Measurements from ENCODE around the gene SYNE2.
A peak's percentile ranks its signal among the peaks of the same experiment; 100 is the strongest.

Gene SYNE2

GRCh38 chr14:64232095-64232838 lies 379.5 kb downstream of the SYNE2 start:
- TF ChIP-seq, protein P1, sequence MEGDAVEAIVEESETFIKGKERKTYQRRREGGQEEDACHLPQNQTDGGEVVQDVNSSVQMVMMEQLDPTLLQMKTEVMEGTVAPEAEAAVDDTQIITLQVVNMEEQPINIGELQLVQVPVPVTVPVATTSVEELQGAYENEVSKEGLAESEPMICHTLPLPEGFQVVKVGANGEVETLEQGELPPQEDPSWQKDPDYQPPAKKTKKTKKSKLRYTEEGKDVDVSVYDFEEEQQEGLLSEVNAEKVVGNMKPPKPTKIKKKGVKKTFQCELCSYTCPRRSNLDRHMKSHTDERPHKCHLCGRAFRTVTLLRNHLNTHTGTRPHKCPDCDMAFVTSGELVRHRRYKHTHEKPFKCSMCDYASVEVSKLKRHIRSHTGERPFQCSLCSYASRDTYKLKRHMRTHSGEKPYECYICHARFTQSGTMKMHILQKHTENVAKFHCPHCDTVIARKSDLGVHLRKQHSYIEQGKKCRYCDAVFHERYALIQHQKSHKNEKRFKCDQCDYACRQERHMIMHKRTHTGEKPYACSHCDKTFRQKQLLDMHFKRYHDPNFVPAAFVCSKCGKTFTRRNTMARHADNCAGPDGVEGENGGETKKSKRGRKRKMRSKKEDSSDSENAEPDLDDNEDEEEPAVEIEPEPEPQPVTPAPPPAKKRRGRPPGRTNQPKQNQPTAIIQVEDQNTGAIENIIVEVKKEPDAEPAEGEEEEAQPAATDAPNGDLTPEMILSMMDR (IDR thresholded peaks at IDR 0.05): no peak
- H3K27me3 ChIP-seq: no peaks in the 10 kb centered on the region
- peaks cover 61% of the 10 kb centered on the region for H3K36me3 ChIP-seq
- H3K4me1 ChIP-seq (ENCODE audit: control insufficient read depth in 1 of 2, insufficient read depth in 1 of 2, low read depth in 1 of 2, low read length in 1 of 2): no peaks in the 10 kb centered on the region
- H3K4me3 ChIP-seq (ENCODE audit: low read depth in 1 of 2, low read length in 1 of 2): no peak overlapping the region
- H3K27ac ChIP-seq: no peak overlapping the region
- no peaks in the 10 kb centered on the region for H3K9me3 ChIP-seq

GRCh38 chr14:64232944-64233343 lies 380.1 kb downstream of the SYNE2 start:
- no peak overlapping the region for H3K4me3 ChIP-seq (ENCODE audit: low read depth in 1 of 2, low read length in 1 of 2)
- H3K9me3 ChIP-seq: no peaks in the 10 kb centered on the region
- TF ChIP-seq, protein P1 (IDR thresholded peaks at IDR 0.05): no peak
- H3K36me3 ChIP-seq: peaks cover 55% of the 10 kb centered on the region
- no peak overlapping the region for H3K27ac ChIP-seq
- no peaks in the 10 kb centered on the region for H3K27me3 ChIP-seq
- no peaks in the 10 kb centered on the region for H3K4me1 ChIP-seq (ENCODE audit: control insufficient read depth in 1 of 2, insufficient read depth in 1 of 2, low read depth in 1 of 2, low read length in 1 of 2)

DNA sequence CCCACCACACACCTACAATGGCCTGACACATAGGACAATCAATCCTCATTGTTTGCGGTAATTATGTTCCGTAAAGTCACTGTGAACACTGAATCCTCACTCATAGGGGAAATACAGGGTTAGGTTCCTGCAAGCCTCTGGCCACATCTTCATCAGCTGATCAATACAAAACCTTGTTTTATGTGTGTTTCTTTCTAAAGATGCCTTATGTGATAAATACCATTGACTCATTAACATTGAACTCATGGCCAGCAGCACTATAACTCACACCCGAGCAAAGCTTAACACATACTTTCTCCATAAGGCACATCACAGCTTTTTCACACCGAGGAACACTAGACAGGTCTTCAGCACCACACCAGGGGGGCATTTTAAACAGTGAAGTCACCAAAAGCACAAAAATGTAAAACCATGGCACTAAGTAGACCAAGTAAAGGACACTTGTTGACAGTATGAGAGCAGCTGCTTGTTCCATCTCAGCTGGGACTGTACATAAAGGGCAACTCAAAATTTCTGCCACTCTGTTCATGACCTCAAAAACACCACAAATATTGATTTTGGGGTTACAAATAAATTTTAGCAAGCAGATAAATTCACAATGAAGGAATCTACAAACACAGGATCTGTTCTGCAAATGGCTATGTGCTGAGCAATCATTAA lies 380.9 kb downstream of the SYNE2 start:
- H3K36me3 ChIP-seq: peaks cover 47% of the 10 kb centered on the region
- peak overlapping the region; percentile 8 for H3K27ac ChIP-seq
- no peaks in the 10 kb centered on the region for H3K4me1 ChIP-seq (ENCODE audit: control insufficient read depth in 1 of 2, insufficient read depth in 1 of 2, low read depth in 1 of 2, low read length in 1 of 2)
- no peak overlapping the region for H3K4me3 ChIP-seq (ENCODE audit: low read depth in 1 of 2, low read length in 1 of 2)
- no peaks in the 10 kb centered on the region for H3K9me3 ChIP-seq
- TF ChIP-seq, protein P1 (IDR thresholded peaks at IDR 0.05): no peak
- H3K27me3 ChIP-seq: no peaks in the 10 kb centered on the region

- peaks cover 33% of the 10 kb centered on the region for H3K36me3 ChIP-seq
- no peak overlapping the region for H3K4me3 ChIP-seq (ENCODE audit: low read depth in 1 of 2, low read length in 1 of 2)
- no peaks in the 10 kb centered on the region for H3K9me3 ChIP-seq
- TF ChIP-seq, protein P1 (IDR thresholded peaks at IDR 0.05): no peak
- peaks cover 9% of the 10 kb centered on the region for H3K27me3 ChIP-seq
- no peak overlapping the region for H3K27ac ChIP-seq
- no peaks in the 10 kb centered on the region for H3K4me1 ChIP-seq (ENCODE audit: control insufficient read depth in 1 of 2, insufficient read depth in 1 of 2, low read depth in 1 of 2, low read length in 1 of 2)
Observed at GRCh38 chr14:64234877-64235651, 382.3 kb downstream of the SYNE2 start.

- H3K4me1 ChIP-seq (ENCODE audit: control insufficient read depth in 1 of 2, insufficient read depth in 1 of 2, low read depth in 1 of 2, low read length in 1 of 2): no peaks in the 10 kb centered on the region
- peaks cover 28% of the 10 kb centered on the region for H3K36me3 ChIP-seq
- H3K4me3 ChIP-seq (ENCODE audit: low read depth in 1 of 2, low read length in 1 of 2): no peak overlapping the region
- no peak overlapping the region for H3K27ac ChIP-seq
- peaks cover 9% of the 10 kb centered on the region for H3K27me3 ChIP-seq
- TF ChIP-seq, protein P1 (IDR thresholded peaks at IDR 0.05): no peak
- no peaks in the 10 kb centered on the region for H3K9me3 ChIP-seq
Observed at GRCh38 chr14:64235652-64236640, 383.1 kb downstream of the SYNE2 start.
